WTC11 (cell line): ENCODE measurements around the gene FBXO28. TPM values are rescaled to one million over a fixed set of nuclear protein-coding genes. Genes with fewer than 3 reads are reported as not detected.

Experiments
- ATAC-seq: fragments of 200-7000 bp; cut with Tn5 transposase; 2 replicates; pipeline ENCODE4 v1.10.0; 2021; ENCODE audit warnings: mild to moderate bottlenecking, moderate library complexity
- CTCF ChIA-PET: fragments of 300-600 bp; sonication (Branson Sonifier 250); formaldehyde crosslinking; loops from one replicate; lab custom pipeline; 2021; ENCODE audit warnings: antibody characterized with exemption; lab: Charles Lee
- POLR2A ChIA-PET: fragments of 350-600 bp; sonication (Branson Sonifier 250); formaldehyde crosslinking; loops from one replicate; lab custom pipeline; 2021; ENCODE audit warnings: antibody characterized with exemption; lab: Charles Lee
- DNase-seq: peaks from one replicate; pipeline ENCODE4 v3.0.0; 2021; ENCODE audit warnings: low spot score
- H3K27ac Mint-ChIP-seq: 2 replicates; pipeline ENCODE4 v1.8.0; 2021; ENCODE audit warnings: mixed read lengths
- H3K27me3 Mint-ChIP-seq: 2 replicates; pipeline ENCODE4 v1.8.0; 2021; ENCODE audit warnings: low read depth, mild to moderate bottlenecking, moderate library complexity, mixed read lengths
- H3K36me3 Mint-ChIP-seq: 2 replicates; pipeline ENCODE4 v1.8.0; 2021; ENCODE audit warnings: mixed read lengths
- H3K4me1 Mint-ChIP-seq: 2 replicates; pipeline ENCODE4 v1.8.0; 2022; ENCODE audit warnings: mixed read lengths
- H3K4me3 Mint-ChIP-seq: 2 replicates; pipeline ENCODE4 v1.8.0; 2021; ENCODE audit warnings: mild to moderate bottlenecking, moderate library complexity, mixed read lengths
- H3K9me3 Mint-ChIP-seq: 2 replicates; pipeline ENCODE4 v1.8.0; 2021; ENCODE audit warnings: mixed read lengths
- CREM ChIP-seq: sonication (generic); formaldehyde crosslinking; IDR thresholded peaks from 2 replicates; pipeline ENCODE4 v1.8.1; 2022; ENCODE audit warnings: mild to moderate bottlenecking, missing genetic modification reagents, moderate library complexity
- FOXJ3 ChIP-seq: sonication (generic); formaldehyde crosslinking; IDR thresholded peaks from 2 replicates; pipeline ENCODE4 v1.9.0; 2021; ENCODE audit warnings: missing genetic modification reagents, mild to moderate bottlenecking, borderline replicate concordance
- FOXP1 ChIP-seq: sonication (generic); formaldehyde crosslinking; IDR thresholded peaks from 2 replicates; pipeline ENCODE4 v1.8.0; 2022; ENCODE audit warnings: missing genetic modification reagents, mild to moderate bottlenecking, moderate library complexity, borderline replicate concordance
- GTF2I ChIP-seq: fragments of 250-450 bp; sonication (Bioruptor Pico); conservative IDR thresholded peaks from 2 replicates; pipeline ENCODE4 v1.4.0; 2021; ENCODE audit warnings: mild to moderate bottlenecking
- HMGA2 ChIP-seq: fragments of 250-450 bp; sonication (Bioruptor Pico); IDR thresholded peaks from 2 replicates; pipeline ENCODE4 v1.4.0; 2021; ENCODE audit warnings: mild to moderate bottlenecking, moderate library complexity
- NFATC4 ChIP-seq: fragments of 250-450 bp; sonication (Bioruptor Pico); IDR thresholded peaks from 2 replicates; pipeline ENCODE4 v1.9.0; 2021; ENCODE audit warnings: mild to moderate bottlenecking
- NFE2L1 ChIP-seq: sonication (generic); formaldehyde crosslinking; IDR thresholded peaks from 2 replicates; pipeline ENCODE4 v1.8.1; 2023; ENCODE audit warnings: missing genetic modification reagents
- RELA ChIP-seq: sonication (generic); formaldehyde crosslinking; IDR thresholded peaks from 2 replicates; pipeline ENCODE4 v1.8.1; 2022; ENCODE audit warnings: missing genetic modification reagents, mild to moderate bottlenecking, borderline replicate concordance
- SOX15 ChIP-seq: fragments of 250-450 bp; sonication (Bioruptor Pico); IDR thresholded peaks from 2 replicates; pipeline ENCODE4 v1.9.0; 2021; ENCODE audit warnings: mild to moderate bottlenecking
- SP1 ChIP-seq: sonication (generic); formaldehyde crosslinking; conservative IDR thresholded peaks from 2 replicates; pipeline ENCODE4 v1.8.1; 2022; ENCODE audit warnings: missing genetic modification reagents
- TP53 ChIP-seq: sonication (generic); formaldehyde crosslinking; IDR thresholded peaks from 2 replicates; pipeline ENCODE4 v1.8.1; 2023; ENCODE audit warnings: mild to moderate bottlenecking, missing genetic modification reagents
- ZNF138 ChIP-seq: sonication (generic); formaldehyde crosslinking; conservative IDR thresholded peaks from 2 replicates; pipeline ENCODE4 v1.8.1; 2022; ENCODE audit warnings: mild to moderate bottlenecking, moderate library complexity, missing genetic modification reagents
- ZNF232 ChIP-seq: sonication (generic); formaldehyde crosslinking; IDR thresholded peaks from 2 replicates; pipeline ENCODE4 v1.8.0; 2022; ENCODE audit warnings: mild to moderate bottlenecking, missing genetic modification reagents
- ZNF416 ChIP-seq: fragments of 250-450 bp; sonication (Bioruptor Pico); IDR thresholded peaks from 2 replicates; pipeline ENCODE4 v1.9.0; 2021; ENCODE audit warnings: mild to moderate bottlenecking, inconsistent platforms
- total RNA-seq: library from RNA; stranded (reverse); gene quantifications from 3 replicates; pipeline ENCODE4 v1.2.3, GENCODE V29; 2021
- TF ChIP-seq, protein P1 (sequence below): sonication (generic); formaldehyde crosslinking; IDR thresholded peaks from 2 replicates; pipeline ENCODE4 v1.8.1; 2022; ENCODE audit warnings: low read depth, missing genetic modification reagents, borderline replicate concordance
- TF ChIP-seq, protein P2 (sequence below): sonication (generic); formaldehyde crosslinking; IDR thresholded peaks from 2 replicates; pipeline ENCODE4 v1.8.1; 2023; ENCODE audit warnings: mild to moderate bottlenecking, missing genetic modification reagents
- TF ChIP-seq, protein P3 (sequence below): sonication (generic); formaldehyde crosslinking; IDR thresholded peaks from 2 replicates; pipeline ENCODE4 v1.8.0; 2022; ENCODE audit warnings: missing genetic modification reagents
- TF ChIP-seq, protein P4 (sequence below): sonication (generic); formaldehyde crosslinking; IDR thresholded peaks from 2 replicates; pipeline ENCODE4 v1.8.0; 2023; ENCODE audit warnings: mild to moderate bottlenecking, missing genetic modification reagents
- TF ChIP-seq, protein P5 (sequence below): sonication (generic); formaldehyde crosslinking; IDR thresholded peaks from 2 replicates; pipeline ENCODE4 v1.8.1; 2023; ENCODE audit warnings: mild to moderate bottlenecking, moderate library complexity, missing genetic modification reagents

The FBXO28 gene
- total RNA-seq, 1 experiment from 2014 or later, result 36.8 TPM

DNA sequence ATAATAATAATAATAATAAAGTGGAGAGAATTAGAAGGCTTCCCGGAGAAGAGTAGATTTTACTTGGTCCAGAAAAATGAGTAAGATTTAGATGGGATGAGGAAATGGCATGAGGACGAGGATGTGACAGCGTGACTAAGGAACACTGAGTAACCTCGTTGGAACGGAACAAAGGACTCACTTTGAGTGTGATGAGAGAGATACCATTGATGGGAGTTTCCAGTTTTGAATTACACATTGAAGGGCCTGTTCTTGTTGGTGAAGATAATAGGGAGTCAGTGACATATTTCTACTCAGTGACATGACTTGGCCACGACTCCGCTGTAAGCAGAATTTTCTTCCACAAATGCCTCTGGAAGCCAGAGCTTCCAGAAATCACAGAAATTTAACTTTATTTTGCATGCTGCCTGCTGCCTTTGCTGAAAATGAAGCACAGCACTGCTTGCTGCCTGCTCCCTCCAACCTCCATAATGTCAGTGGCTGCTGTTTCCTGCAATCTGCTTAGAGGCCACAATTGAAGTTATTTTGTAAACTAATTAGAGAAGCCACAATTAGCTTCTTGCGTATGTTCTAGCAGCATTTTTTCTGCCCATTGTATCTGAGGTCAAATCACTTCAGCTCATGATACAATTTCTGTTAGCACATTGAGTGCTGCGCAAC lies 33.7 kb upstream of the FBXO28 start:
- Mint-ChIP-seq H3K36me3 (no peaks in the 10 kb centered on the region), H3K4me3 (no peak overlapping the region), H3K9me3 (peaks cover 8% of the 10 kb centered on the region), H3K4me1 (peaks cover 13% of the 10 kb centered on the region), H3K27ac (no peak overlapping the region; the same call in 1 of the 2 replicates), H3K27me3 (no peaks in the 10 kb centered on the region)
- no peak for ATAC-seq
- ChIA-PET POLR2A (no interaction called here), CTCF (interaction anchor here (1.0 to 2.0 kb wide), 2 partner anchors 27 to 29 kb away, joined by 3 to 8 read pairs; no protein-coding TSS in a partner anchor)
- no peak for DNase-seq
- TF ChIP-seq NFE2L1 (CRISPR knock-in tag) (no peak), NFATC4 (CRISPR knock-in tag) (no peak), FOXP1 (CRISPR knock-in tag) (no peak), RELA (no peak), ZNF416 (CRISPR knock-in tag) (no peak), GTF2I (CRISPR knock-in tag) (no peak), CREM (CRISPR knock-in tag) (no peak)
- TF ChIP-seq, protein P1, sequence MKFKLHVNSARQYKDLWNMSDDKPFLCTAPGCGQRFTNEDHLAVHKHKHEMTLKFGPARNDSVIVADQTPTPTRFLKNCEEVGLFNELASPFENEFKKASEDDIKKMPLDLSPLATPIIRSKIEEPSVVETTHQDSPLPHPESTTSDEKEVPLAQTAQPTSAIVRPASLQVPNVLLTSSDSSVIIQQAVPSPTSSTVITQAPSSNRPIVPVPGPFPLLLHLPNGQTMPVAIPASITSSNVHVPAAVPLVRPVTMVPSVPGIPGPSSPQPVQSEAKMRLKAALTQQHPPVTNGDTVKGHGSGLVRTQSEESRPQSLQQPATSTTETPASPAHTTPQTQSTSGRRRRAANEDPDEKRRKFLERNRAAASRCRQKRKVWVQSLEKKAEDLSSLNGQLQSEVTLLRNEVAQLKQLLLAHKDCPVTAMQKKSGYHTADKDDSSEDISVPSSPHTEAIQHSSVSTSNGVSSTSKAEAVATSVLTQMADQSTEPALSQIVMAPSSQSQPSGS (CRISPR knock-in tag), result no peak

DNA sequence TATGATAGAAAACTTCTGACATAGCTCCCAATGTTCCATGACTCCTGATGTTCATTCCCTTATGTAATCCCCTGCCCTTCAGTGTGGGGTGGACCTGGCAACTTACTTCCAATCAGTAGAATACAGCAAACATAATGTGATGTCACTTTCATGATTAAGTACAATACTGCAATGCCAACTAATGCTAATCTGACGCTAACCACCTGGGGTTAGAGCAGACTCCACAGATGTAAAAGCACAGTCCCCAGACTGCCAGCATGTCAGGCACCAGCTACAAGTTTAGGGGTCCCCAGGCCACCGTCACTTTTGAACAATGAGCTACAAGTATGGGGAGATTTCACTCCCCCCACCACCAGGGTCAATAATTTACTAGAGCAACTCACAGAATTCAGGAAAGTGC lies 32.3 kb upstream of the FBXO28 start:
- H3K9me3 Mint-ChIP-seq, result peaks cover 8% of the 10 kb centered on the region
- DNase-seq (no peak), ATAC-seq (no peak)
- no peaks in the 10 kb centered on the region for H3K27me3 Mint-ChIP-seq
- H3K36me3 Mint-ChIP-seq, result no peaks in the 10 kb centered on the region
- H3K4me1 Mint-ChIP-seq, result peaks cover 13% of the 10 kb centered on the region
- H3K4me3 Mint-ChIP-seq, result no peak overlapping the region
- POLR2A ChIA-PET, result no interaction called here
- CTCF ChIA-PET, result interaction anchor here (2.0 kb wide), 1 partner anchor 31 kb away, joined by 8 read pairs; no protein-coding TSS in a partner anchor
- peak overlapping the region; percentile 6; the same call in 1 of the 2 replicates for H3K27ac Mint-ChIP-seq
- TF ChIP-seq, protein P1 (CRISPR knock-in tag), result no peak
- TF ChIP-seq GTF2I (CRISPR knock-in tag) (no peak), NFE2L1 (CRISPR knock-in tag) (no peak), SP1 (CRISPR knock-in tag) (no peak), TP53 (no peak), FOXJ3 (CRISPR knock-in tag) (no peak), HMGA2 (CRISPR knock-in tag) (no peak), ZNF138 (CRISPR knock-in tag) (no peak), SOX15 (no peak), ZNF232 (CRISPR knock-in tag) (no peak)
- TF ChIP-seq, protein P2, sequence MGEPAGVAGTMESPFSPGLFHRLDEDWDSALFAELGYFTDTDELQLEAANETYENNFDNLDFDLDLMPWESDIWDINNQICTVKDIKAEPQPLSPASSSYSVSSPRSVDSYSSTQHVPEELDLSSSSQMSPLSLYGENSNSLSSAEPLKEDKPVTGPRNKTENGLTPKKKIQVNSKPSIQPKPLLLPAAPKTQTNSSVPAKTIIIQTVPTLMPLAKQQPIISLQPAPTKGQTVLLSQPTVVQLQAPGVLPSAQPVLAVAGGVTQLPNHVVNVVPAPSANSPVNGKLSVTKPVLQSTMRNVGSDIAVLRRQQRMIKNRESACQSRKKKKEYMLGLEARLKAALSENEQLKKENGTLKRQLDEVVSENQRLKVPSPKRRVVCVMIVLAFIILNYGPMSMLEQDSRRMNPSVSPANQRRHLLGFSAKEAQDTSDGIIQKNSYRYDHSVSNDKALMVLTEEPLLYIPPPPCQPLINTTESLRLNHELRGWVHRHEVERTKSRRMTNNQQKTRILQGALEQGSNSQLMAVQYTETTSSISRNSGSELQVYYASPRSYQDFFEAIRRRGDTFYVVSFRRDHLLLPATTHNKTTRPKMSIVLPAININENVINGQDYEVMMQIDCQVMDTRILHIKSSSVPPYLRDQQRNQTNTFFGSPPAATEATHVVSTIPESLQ (CRISPR knock-in tag), result no peak
- TF ChIP-seq, protein P3, sequence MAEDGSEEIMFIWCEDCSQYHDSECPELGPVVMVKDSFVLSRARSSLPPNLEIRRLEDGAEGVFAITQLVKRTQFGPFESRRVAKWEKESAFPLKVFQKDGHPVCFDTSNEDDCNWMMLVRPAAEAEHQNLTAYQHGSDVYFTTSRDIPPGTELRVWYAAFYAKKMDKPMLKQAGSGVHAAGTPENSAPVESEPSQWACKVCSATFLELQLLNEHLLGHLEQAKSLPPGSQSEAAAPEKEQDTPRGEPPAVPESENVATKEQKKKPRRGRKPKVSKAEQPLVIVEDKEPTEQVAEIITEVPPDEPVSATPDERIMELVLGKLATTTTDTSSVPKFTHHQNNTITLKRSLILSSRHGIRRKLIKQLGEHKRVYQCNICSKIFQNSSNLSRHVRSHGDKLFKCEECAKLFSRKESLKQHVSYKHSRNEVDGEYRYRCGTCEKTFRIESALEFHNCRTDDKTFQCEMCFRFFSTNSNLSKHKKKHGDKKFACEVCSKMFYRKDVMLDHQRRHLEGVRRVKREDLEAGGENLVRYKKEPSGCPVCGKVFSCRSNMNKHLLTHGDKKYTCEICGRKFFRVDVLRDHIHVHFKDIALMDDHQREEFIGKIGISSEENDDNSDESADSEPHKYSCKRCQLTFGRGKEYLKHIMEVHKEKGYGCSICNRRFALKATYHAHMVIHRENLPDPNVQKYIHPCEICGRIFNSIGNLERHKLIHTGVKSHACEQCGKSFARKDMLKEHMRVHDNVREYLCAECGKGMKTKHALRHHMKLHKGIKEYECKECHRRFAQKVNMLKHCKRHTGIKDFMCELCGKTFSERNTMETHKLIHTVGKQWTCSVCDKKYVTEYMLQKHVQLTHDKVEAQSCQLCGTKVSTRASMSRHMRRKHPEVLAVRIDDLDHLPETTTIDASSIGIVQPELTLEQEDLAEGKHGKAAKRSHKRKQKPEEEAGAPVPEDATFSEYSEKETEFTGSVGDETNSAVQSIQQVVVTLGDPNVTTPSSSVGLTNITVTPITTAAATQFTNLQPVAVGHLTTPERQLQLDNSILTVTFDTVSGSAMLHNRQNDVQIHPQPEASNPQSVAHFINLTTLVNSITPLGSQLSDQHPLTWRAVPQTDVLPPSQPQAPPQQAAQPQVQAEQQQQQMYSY (CRISPR knock-in tag), result no peak
- TF ChIP-seq, protein P4, sequence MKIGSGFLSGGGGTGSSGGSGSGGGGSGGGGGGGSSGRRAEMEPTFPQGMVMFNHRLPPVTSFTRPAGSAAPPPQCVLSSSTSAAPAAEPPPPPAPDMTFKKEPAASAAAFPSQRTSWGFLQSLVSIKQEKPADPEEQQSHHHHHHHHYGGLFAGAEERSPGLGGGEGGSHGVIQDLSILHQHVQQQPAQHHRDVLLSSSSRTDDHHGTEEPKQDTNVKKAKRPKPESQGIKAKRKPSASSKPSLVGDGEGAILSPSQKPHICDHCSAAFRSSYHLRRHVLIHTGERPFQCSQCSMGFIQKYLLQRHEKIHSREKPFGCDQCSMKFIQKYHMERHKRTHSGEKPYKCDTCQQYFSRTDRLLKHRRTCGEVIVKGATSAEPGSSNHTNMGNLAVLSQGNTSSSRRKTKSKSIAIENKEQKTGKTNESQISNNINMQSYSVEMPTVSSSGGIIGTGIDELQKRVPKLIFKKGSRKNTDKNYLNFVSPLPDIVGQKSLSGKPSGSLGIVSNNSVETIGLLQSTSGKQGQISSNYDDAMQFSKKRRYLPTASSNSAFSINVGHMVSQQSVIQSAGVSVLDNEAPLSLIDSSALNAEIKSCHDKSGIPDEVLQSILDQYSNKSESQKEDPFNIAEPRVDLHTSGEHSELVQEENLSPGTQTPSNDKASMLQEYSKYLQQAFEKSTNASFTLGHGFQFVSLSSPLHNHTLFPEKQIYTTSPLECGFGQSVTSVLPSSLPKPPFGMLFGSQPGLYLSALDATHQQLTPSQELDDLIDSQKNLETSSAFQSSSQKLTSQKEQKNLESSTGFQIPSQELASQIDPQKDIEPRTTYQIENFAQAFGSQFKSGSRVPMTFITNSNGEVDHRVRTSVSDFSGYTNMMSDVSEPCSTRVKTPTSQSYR (CRISPR knock-in tag), result no peak
- TF ChIP-seq, protein P5, sequence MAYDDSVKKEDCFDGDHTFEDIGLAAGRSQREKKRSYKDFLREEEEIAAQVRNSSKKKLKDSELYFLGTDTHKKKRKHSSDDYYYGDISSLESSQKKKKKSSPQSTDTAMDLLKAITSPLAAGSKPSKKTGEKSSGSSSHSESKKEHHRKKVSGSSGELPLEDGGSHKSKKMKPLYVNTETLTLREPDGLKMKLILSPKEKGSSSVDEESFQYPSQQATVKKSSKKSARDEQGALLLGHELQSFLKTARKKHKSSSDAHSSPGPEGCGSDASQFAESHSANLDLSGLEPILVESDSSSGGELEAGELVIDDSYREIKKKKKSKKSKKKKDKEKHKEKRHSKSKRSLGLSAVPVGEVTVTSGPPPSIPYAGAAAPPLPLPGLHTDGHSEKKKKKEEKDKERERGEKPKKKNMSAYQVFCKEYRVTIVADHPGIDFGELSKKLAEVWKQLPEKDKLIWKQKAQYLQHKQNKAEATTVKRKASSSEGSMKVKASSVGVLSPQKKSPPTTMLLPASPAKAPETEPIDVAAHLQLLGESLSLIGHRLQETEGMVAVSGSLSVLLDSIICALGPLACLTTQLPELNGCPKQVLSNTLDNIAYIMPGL (CRISPR knock-in tag), result no peak
